Measurements from ENCODE around the gene GRID2. TPM values are rescaled to one million over a fixed set of nuclear protein-coding genes. Genes with fewer than 3 reads are reported as not detected.

GRID2 gene
- total RNA-seq, 1 experiment from 2014 or later: 2.2 TPM

GRCh38 chr4:93373893-93374860 is 1070.4 kb downstream of the GRID2 start:
- Histone ChIP-seq H3K9me2 (replicated peaks; ENCODE audit: low read length) (no peaks in the 10 kb centered on the region), H3F3A (ENCODE audit: low read length, unreplicated experiment) (no peaks in the 10 kb centered on the region), H4K20me1 (ENCODE audit: low read length) (no peaks in the 10 kb centered on the region), H3K27me3 (ENCODE audit: low read length) (no peaks in the 10 kb centered on the region), H3K9me3 (ENCODE audit: low read length) (no peaks in the 10 kb centered on the region), H3K27ac (ENCODE audit: low read length) (no peak overlapping the region), H3K36me3 (ENCODE audit: low read depth, low read length) (no peaks in the 10 kb centered on the region), H2AFZ (ENCODE audit: low read length) (no peak overlapping the region), H3K4me3 (ENCODE audit: low read length) (no peak overlapping the region), H3K79me2 (ENCODE audit: low read length) (no peaks in the 10 kb centered on the region), H3K9ac (ENCODE audit: low read length) (no peak overlapping the region), H3K4me1 (ENCODE audit: insufficient read depth, low read length) (no peaks in the 10 kb centered on the region), H3K4me2 (ENCODE audit: low read length) (no peak overlapping the region)
- TF ChIP-seq EZH2phosphoT487 (IDR thresholded peaks at IDR 0.05; ENCODE audit: borderline replicate concordance, low read length): no peak
- no peak for TF ChIP-seq CTCF (conservative IDR thresholded peaks at IDR 0.05; ENCODE audit: low read depth, low read length)
- TF ChIP-seq EZH2 (IDR thresholded peaks at IDR 0.05; ENCODE audit: low read length, unreplicated experiment): no peak
- ChIA-PET CTCF (no interaction called here), POLR2A (ENCODE audit: unreplicated experiment) (no interaction called here)
- ATAC-seq (no peak), DNase-seq (no peak)
- BruUV-seq (replicated peaks): no TSS peak
- intact Hi-C loops (cut with micrococcal nuclease): no loop called here

- peaks cover 23% of the 10 kb centered on the region for H3K4me1 ChIP-seq (ENCODE audit: insufficient read depth, low read length)
- peak overlapping the region; percentile 58 for H3K4me2 ChIP-seq (ENCODE audit: low read length)
- no peak overlapping the region for H2AFZ ChIP-seq (ENCODE audit: low read length)
- no peaks in the 10 kb centered on the region for H3K9me2 ChIP-seq (replicated peaks; ENCODE audit: low read length)
- peak overlapping the region; percentile 81 for H3K27ac ChIP-seq (ENCODE audit: low read length)
- H4K20me1 ChIP-seq (ENCODE audit: low read length): no peaks in the 10 kb centered on the region
- CTCF ChIA-PET: no interaction called here
- H3K4me3 ChIP-seq (ENCODE audit: low read length): no peak overlapping the region
- H3K36me3 ChIP-seq (ENCODE audit: low read depth, low read length): no peaks in the 10 kb centered on the region
- DNase-seq: peak; percentile 46
- intact Hi-C loops (cut with micrococcal nuclease): no loop called here
- H3K27me3 ChIP-seq (ENCODE audit: low read length): no peaks in the 10 kb centered on the region
- peak; percentile 70 for ATAC-seq
- no peaks in the 10 kb centered on the region for H3K79me2 ChIP-seq (ENCODE audit: low read length)
- no TSS peak for BruUV-seq (replicated peaks)
- TF ChIP-seq CTCF (conservative IDR thresholded peaks at IDR 0.05; ENCODE audit: low read depth, low read length) (no peak), EZH2phosphoT487 (IDR thresholded peaks at IDR 0.05; ENCODE audit: borderline replicate concordance, low read length) (no peak), EZH2 (IDR thresholded peaks at IDR 0.05; ENCODE audit: low read length, unreplicated experiment) (no peak)
- no peaks in the 10 kb centered on the region for H3K9me3 ChIP-seq (ENCODE audit: low read length)
- H3F3A ChIP-seq (ENCODE audit: low read length, unreplicated experiment): no peaks in the 10 kb centered on the region
- H3K9ac ChIP-seq (ENCODE audit: low read length): no peak overlapping the region
- POLR2A ChIA-PET (ENCODE audit: unreplicated experiment): no interaction called here
These were observed 1080.5 kb downstream of the GRID2 start for GRCh38 chr4:93384241-93384640.

- POLR2A ChIA-PET (ENCODE audit: unreplicated experiment): no interaction called here
- ATAC-seq: peak; percentile 82
These were observed 1081.1 kb downstream of the GRID2 start for GRCh38 chr4:93384887-93385286.

More at GRCh38 chr4:93384887-93385286, 1081.1 kb downstream of the GRID2 start:
- Histone ChIP-seq H3K4me1 (ENCODE audit: insufficient read depth, low read length) (peaks cover 23% of the 10 kb centered on the region), H3K9me2 (replicated peaks; ENCODE audit: low read length) (no peaks in the 10 kb centered on the region), H3F3A (ENCODE audit: low read length, unreplicated experiment) (no peaks in the 10 kb centered on the region), H3K9me3 (ENCODE audit: low read length) (no peaks in the 10 kb centered on the region), H3K79me2 (ENCODE audit: low read length) (no peaks in the 10 kb centered on the region), H4K20me1 (ENCODE audit: low read length) (no peaks in the 10 kb centered on the region), H3K27me3 (ENCODE audit: low read length) (no peaks in the 10 kb centered on the region), H2AFZ (ENCODE audit: low read length) (no peak overlapping the region), H3K9ac (ENCODE audit: low read length) (peak overlapping the region; percentile 26; the same call in 1 of the 2 replicates), H3K27ac (ENCODE audit: low read length) (peak overlapping the region; percentile 81), H3K4me3 (ENCODE audit: low read length) (peak overlapping the region; percentile 25; the same call in 1 of the 2 replicates), H3K4me2 (ENCODE audit: low read length) (peak overlapping the region; percentile 58), H3K36me3 (ENCODE audit: low read depth, low read length) (no peaks in the 10 kb centered on the region)
- intact Hi-C loops (cut with micrococcal nuclease): no loop called here
- CTCF ChIA-PET: no interaction called here
- no TSS peak for BruUV-seq (replicated peaks)
- DNase-seq: peak; percentile 65
- no peak for TF ChIP-seq CTCF (conservative IDR thresholded peaks at IDR 0.05; ENCODE audit: low read depth, low read length)
